Erythroblast (primary cell): ENCODE data around the gene CHRNG.

Experiments
- GATA1 ChIP-seq: IDR thresholded peaks from 2 replicates; pipeline ENCODE4 v1.6.1; 2011; ENCODE audit warnings: low read depth, mild to moderate bottlenecking, control low read depth, low read length, moderate library complexity
- POLR2A ChIP-seq: IDR thresholded peaks from 2 replicates; pipeline ENCODE4 v1.6.1; 2011; ENCODE audit warnings: mild to moderate bottlenecking, low read length

- TF ChIP-seq POLR2A (no peak), GATA1 (no peak)
Measured at GRCh38 chr2:232492236-232492848, 47.1 kb upstream of the CHRNG start.
